Inflammatory macrophage (primary cell): ENCODE results near the gene THG1L.
"Not testable (repeated sequence)": the region's sequence is repeated elsewhere in the genome, so short reads cannot be mapped to it uniquely, and the experiment has no call there.

Experiments
- DNase-seq, 2 donors: peaks; one replicate each; pipeline ENCODE4 v3.0.0-alpha.2; 2020 to 2022

Gene THG1L

DNA sequence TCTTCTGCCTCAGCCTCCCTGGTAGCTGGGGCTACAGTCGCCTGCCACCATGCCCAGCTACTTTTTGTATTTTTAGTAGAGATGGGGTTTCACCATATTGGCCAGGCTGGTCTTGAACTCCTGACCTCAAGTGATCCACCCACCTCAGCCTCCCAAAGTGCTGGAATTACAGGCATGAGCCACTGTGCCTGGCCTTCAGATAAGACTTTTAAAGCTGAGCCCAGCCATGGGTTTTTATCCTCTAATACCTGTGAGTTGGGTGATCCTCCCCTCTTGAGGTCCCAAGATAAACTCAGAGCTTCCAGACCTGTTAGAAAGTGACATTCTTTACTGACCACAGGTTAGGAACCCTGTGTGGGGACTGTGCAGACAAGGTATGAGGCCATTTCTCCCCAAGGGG lies 3.4 kb upstream of the THG1L start:
- not testable (repeated sequence) for DNase-seq

DNA sequence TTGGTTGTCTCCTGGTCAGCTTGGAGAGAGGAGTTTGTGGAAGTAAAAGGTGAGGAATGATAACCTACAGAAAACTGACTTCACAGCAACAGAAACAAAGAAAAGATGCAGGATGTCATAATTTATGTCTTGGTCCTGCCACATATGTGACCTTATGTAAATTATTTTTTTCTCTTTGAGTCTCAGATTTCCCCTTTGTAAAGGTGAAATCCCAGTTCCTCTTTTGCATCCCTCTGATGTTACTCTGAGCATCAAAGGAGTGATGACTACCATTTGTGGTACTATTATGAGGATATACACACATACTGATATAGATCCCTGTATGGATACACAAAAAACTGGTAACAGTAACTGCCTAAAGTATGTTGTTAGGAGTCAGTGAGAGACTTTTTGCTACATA lies 1.4 kb upstream of the THG1L start:
- DNase-seq, result no peak

DNA sequence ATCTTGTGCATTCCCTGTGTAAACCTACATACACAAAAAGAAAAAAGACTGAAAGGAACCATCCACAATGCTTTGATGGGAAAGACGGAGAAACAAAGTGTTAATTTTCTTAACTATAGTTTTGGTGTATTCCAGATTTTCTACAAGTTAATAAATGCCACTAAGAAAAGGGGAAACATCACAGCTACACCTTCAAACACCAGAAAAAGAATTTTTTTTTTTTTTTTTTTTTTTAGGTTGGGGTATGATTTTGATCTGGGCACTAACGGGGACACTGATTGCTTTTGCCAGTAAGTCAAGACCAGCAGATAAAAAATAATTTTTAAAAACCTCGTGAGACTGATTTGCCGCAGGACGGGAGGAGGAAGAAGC lies 334 bp upstream of the THG1L start:
- DNase-seq, result no peak

DNA sequence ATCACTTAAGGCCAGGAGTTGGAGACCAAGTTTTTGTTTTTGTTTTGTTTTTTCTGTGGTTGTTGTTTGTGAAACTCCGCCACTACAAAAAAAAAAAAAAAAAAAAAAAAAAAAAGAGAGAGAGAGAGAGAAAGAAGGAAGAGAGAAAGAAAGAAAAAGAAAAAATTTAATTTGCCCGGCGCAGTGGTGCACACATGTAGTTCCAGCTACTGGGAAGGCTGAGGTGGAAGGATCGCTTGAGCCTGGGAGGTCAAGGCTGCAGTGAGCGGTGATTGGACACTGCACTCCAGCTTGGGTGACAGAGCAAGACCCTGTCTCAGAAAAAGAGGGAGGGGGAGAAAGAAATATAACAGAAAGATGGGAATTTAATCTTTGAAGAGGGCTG lies 902 bp downstream of the THG1L start:
- DNase-seq, result no peak

DNA sequence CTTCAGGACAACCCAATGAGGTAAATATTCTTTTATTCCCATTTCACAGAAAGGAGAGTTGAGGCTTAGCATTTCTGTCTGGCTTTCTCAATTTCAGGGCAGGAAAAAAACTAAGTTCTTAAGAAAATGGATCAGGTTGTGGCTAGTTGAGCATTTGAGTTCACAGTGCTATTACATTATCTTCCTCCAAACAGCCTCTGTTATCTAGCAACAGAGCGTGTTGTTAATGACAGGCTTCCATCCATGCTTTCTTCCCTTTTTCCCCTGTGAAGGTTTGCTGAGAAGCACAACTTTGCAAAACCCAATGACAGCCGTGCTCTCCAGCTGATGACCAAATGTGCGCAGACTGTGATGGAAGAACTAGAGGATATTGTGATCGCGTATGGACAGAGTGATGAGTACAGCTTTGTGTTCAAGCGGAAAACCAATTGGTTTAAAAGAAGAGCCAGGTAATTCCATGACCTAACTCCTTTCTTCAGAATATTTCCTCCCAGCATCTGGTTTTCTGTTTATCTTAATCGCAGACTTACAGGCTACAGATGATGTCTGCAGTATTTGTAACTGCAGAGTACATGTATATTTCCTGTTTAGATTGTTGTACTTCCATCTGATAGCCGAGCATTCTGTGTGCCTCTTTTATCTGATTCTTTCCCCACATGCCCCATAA lies 1.5 kb downstream of the THG1L start:
- no peak for DNase-seq

DNA sequence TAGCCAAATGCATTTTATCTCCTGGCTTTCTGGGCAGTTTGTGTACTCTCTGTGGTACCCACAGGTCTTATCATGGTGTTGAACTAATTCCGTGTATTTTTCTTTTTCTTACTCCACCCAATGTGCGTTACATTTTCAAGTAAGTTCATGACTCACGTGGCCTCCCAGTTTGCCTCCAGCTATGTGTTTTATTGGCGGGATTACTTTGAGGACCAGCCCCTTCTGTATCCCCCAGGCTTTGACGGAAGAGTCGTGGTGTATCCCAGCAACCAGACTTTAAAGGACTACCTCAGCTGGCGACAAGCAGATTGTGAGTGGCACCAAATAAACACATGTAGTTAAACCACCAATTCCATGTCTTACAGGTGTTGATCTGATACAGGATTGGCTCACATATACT lies 3.2 kb downstream of the THG1L start:
- DNase-seq, result no peak

DNA sequence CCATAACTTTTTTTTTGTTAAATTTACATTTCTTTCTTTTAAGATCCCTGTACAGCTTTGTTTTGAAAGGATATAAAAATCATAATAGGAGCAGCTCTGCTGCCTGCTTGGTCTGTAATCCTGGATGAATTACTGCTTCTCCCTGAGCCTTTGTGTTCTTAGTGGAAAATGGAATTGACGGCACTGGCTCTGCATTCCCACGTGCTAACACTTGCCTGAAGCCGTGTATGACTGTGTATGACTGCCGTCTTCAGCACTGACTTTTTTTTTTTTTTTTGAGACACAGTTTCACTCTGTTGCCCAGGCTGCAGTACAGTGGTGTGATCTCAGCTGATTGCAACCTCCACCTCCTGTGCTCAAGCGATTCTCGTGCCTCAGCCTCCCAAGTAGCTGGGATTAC lies 4.8 kb downstream of the THG1L start:
- no peak for DNase-seq

DNA sequence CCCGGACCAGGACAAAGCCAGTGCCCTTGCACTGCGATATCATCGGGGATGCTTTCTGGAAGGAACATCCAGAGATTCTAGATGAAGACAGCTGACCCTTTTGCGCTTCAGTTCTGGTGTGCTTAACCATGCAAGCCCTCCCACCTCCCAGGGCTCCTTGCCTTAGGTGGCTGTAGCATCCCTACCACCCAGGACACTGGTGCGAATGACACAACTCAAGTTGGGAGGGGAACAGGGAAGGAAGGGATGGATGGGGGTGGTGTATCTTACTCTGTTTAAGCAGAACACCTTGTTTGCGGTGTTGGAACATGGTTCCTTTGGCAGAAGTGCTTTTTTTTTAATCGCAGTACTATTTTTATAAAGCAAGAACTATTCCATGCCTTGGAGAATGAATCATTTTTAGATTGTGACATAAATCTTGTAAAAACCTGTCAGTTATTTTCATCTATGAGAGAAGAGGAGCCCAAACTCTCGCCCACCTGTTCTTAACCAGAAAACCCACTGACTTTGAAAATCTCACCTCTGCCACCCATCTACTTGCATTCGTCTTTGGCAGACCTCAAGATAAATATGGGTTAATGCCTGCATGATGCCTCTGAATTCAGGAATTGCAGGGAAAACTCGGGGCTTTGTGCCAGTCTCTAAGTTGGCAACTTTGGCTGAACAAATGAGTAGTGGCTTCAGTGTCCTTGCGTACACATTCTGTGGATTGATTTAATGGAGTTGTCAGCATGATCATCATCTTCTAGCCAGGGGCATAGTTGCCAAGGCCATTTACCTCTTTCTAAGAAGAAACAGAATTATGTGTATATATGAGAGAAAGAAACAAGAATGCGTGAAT lies 8.4 kb downstream of the THG1L start:
- no peak for DNase-seq

DNA sequence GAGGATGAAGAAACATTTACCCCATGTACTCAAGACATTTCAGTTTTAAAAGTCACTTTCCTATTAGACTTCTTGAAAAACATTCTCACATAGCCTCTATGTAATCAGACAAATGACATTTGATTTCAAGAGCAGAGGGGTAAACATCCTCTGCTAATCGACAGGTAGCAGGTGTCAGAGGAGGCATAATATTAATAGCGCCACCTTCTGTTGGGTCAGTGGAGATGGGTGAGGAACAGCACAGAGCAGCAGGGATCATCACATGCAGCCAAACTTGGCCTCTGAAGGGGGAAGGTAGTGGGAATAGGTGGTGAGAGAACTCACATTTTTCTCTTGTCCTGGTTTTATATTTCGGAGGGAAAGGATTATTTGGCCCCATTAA lies 9.0 kb downstream of the THG1L start:
- no peak for DNase-seq

DNA sequence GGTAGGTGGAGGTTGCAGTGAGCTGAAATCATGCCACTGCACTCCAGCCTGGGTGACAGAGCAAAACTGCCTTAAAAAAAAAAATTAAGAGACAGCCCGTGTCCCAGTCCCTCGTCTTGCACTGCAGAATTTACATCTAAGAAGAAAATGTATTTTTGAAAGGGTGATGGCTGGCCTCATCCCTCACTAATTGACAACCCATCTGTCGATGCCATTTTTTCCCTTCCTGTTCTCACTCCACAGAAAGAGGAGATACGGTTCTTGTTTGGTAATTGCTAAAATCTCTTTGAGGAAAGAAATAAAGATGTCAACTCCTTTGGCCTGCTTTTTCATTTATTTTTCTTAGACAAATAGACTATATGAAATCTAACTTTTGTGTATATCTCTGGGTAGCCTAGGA lies 9.9 kb downstream of the THG1L start:
- no peak for DNase-seq

DNA sequence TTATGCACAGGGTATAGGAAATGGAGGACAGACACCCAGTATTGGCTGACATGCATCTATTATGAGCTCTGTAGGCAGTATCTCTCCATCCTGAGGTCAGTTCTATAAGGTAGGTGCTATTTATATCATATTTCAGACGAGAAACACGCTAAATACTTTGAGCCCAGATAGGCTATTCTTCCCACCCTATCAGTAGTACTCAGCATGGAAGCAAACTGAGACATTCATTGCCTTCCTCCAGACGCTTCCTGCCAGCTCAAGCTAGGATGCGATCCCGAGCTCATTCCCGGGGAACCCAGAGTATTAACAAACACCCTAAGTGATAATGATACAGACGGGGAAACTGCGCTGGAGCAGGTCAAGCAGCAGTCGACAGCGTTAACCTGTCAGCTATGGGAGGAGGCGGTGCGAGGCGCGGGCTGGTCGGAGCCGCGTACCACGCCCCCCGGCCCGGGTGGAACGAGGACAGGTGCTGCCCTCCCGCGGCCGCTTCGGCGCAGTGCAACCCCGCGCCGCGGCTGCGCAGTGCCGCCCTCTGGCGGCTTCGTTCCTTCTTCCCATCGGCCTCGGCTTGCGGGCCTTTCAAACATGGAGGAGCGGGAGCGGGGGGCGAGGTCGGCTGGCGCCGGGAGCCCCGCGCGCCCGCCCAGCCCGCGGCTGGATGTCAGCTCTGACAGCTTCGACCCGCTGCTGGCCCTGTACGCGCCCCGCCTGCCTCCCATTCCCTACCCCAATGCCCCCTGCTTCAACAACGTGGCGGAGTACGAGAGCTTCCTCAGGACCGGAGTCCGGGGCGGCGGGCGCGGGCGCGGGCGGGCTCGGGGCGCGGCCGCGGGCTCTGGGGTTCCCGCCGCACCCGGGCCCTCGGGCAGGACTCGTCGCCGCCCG lies 12.2 kb downstream of the THG1L start, which contains the start of gene LSM11:
TSS of gene LSM11 (plus strand) at position 550 of the 888 bp plus-strand sequence. CDS start at position 589, 39 bp downstream.
- peak; percentile 87 to 90 for DNase-seq

DNA sequence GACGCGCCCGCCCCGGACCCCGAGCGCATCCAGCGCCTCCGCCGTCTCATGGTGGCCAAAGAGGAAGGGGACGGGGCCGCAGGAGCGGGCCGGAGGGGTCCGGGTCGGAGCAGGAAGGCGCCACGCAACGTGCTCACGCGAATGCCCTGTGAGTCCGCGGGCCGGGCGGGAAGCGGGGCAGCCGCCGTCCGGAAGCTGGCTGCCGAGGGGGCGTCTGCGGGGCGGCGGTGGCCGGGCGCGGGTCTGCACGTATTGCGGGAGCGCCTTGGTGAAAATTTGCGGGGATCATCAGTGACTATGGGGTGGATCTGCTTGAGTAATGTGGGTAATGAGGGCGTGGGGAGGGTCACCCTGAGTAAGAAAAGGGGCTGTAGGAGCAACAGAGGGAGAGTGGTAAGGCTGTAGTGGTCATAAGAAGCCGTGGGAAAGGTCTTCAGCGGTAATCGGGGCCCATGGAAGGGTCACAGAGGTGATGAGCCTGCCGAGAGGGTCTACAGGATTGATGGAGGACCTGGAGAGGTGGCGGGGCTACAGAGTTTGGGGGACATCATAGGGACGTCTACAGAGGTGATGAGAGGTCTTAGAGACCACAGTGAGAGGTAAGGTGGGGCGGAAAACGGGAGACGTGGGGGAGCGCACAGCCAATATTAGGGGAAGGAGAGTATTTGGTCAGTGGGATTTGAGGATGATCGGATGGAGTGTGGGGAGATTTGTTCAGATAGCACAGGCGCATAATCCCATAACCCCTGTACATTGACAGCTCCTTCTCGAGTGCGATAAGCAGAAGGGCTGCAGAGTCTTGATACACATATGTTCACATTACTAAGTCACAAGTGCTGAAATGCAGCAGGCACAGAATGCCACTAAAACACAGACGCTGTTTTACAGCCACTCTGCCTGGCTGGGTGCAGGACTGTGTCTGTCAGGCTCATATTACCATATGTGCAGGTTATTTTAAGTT lies 13.1 kb downstream of the THG1L start:
- peak in 1 of 2 donors; percentile 26 for DNase-seq

DNA sequence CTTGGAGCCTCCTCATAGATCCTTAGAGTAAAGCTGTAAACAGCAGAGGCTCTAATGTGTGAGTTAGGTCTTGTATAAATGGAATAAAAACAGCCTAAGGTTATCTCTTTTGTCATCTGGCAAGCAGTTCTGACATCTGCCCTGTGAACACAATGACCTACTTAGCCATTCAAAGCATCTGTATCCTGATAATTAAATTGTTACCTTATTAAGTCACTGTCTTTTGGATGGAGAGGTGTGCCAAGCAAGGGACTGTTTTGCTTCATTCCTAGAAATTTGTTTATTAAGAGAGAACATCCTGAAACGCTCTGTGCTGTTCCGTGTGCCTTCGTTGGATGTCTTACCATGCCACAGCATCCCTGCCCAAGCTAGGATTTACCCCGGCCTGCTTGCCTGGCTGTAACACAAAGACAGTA lies 13.8 kb downstream of the THG1L start:
- DNase-seq, result no peak

DNA sequence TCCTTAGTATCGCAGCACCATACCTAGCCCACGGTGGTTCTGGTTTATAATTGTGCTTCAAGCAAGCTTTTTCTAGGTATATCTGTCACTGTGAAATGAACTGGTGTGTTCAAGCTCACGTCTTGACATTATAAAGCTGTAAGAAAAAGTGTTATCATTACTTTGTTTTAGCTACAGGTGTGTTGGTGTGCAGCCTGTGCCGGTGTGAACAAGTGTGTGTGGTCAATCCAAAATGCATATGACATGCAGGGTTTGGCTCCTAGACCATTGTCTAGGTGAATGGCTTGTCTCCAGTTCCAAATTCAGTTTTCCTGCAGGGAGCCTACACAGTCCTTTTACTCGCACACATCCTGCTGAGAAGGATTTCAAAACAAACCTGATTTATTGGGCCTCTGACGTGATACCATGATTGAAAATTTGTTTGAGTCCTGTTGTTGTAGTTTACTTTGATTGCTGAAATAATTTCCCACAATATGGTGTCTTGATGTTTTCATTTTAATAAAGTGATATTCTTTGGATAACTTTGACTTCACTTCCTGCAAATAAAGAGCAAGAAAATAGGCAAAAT lies 16.0 kb downstream of the THG1L start:
- no peak for DNase-seq

DNA sequence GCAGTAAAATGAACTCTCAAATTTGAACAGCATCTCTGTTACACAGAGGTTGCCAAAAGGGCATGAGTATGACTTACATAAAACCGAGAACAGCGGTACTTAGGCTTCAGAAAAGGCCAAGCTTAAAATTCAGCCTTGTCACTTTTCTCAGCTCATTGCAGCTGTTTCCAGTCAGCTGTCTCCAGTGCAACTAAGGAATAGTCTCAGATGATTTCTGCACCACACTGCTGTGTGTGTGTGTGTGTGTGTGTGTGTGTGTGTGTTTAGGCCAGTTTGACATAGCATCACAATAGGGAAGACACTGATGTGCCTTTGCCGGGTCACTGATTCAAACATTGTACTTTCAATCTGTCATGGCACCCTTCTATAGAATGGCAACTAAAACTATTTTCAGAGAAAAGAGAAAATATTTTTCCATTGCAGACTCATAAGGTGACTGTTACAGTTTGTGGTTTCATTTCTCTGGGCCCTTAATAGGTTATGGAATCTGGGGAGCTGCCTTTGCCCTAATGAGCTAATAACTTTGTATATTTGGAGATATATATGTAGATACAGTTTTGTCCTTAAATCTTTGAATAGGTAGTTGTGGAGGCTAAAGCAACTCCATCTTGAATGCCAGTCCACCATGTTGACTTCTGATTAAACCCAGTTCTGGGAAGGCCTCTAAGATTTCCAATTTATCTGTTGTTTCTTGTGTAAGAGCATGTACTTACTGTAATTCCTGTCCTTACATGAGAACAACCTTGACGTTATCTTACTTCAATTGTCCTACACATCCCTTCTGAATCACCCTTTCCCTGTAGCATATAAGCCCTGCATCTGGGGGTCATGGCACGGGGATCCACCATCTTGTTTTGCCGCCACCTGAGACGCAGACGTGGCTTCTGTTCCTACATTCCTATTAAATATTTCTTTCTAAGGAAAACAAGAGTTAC lies 16.8 kb downstream of the THG1L start:
- no peak for DNase-seq

DNA sequence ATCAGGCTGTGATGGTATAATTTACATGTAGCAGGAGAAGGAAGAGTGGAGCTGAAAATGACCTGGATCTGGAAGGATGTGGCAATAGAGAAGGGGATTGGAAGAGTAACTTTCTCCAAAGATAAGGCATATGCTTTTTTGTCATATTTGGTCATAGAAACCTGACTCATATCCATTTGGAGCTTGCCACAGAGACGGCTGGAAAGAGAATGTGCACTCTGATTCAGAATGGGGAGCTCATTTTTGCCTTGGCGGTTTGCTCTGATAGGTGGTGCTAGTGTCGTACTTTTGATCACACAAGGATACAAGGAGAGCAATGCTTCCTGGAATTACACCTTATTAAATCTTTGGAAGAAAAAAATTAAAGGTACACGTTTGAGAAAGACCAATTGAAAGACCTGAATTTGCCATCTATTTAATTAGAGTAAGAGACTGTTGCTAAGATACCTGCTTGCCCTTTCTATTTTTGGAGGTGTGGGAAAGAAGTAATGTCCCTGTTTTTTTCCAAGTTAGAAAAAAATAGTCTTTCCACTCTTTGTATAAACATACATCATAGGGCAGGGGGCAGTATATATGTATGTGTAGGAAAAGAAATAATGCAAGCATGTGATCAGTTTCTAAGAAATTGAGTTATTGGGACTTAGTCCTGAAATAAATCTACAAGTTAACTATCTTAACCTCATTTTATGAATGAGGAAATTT lies 17.7 kb downstream of the THG1L start:
- DNase-seq, result no peak

DNA sequence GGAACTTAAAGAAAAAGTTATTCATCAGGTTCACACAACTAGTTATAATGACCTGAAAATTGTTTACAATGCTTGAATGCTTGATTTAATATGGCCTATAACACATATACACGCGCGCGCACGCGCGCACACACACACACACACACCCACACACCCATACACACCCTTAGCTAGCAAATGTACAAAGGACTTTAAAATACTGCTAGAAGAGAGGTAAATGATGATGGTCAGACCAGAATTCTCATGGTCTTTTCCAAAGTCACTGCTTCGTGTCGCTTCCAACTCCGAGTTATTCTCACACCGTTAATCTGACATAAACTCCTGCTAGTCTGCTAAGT lies 18.2 kb downstream of the THG1L start:
- DNase-seq, result no peak

DNA sequence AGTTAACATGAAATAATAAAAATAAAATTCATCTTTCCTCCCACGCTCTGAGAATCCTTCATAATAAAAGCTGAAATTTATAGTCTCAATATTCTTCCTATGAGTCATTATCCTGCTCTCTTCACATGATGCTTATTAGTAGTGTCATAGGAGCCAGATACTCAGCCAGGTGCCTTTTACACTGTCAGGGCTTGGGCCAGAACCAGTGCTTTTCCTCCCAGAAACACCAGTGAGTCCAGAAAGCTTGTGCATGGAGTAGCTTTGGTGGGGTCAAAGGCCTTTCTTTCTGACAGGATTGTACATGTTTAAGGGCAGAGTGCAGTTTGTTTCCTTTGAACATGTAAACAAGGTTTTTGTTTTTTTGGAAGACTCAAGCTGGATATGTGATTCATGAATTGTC lies 19.1 kb downstream of the THG1L start:
- DNase-seq, result no peak

DNA sequence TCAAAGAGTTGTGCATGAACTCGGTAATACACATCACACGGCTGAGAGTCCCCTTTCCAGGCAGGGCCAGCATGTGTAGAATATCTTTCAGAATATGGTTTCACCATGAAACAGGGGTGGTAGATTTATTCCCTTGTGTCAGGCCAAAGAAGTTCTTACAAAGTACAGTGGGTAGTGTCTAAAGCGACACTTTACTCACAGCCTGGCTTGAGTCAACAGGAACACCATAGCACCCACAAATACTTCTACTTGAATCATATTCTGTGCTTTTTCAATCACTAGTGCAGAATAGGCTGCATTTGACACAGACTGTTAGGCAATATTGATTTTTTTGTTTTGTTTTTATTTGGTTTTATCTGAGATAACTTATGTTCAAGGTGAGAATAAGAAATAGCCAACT lies 24.9 kb downstream of the THG1L start:
- no peak for DNase-seq

DNA sequence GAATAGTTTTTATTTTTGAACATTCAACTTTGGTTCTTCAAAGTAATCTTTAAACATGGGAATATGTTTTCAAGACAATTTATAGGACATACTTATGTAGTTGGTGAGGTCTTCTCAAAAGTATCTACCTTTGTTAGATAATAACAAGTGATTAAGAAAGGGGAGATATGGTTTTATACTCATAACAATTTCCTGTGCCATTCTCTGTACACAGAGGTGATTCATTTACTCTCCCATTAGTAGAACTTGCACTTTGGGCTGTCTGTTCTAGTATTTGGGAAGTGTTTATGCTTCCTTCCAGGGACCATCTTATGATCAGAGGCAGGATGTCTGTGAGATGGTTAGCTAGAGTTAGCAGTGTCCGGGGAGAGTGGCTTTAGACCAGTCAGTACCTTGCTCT lies 27.5 kb downstream of the THG1L start:
- DNase-seq, result no peak
